Endothelial cell of umbilical vein (primary cell): ENCODE data around the gene SPRN. TPM values are rescaled to one million over a fixed set of nuclear protein-coding genes. Genes with fewer than 3 reads are reported as not detected.

Experiments
- BruUV-seq: library from RNA; stranded (reverse); fragments of 400-500 nt; replicated peaks from 2 replicates; lab custom pipeline; 2021; lab: Mats Ljungman, UMichigan
- CTCF ChIA-PET: fragments of 300-600, 350-600 bp; sonication (Branson Sonifier 250); formaldehyde crosslinking; loops from one replicate; lab custom pipeline; 2021; ENCODE audit warnings: antibody characterized with exemption, inconsistent platforms; lab: Charles Lee
- POLR2A ChIA-PET: fragments of 300-600, 350-600 bp; sonication (Branson Sonifier 250); formaldehyde crosslinking; loops from one replicate; lab custom pipeline; 2021; ENCODE audit warnings: antibody characterized with exemption, inconsistent platforms; lab: Charles Lee
- DNase-seq: peaks from one replicate; pipeline ENCODE4 v3.0.0-alpha.2; 2011; ENCODE audit warnings: low read depth, low spot score
- FAIRE-seq: peaks from 2 replicates; lab custom pipeline; 2011; peaks lifted over from hg19 to GRCh38; lab: Jason Lieb, UNC
- H2AFZ ChIP-seq: 2 replicates; pipeline ENCODE4 v1.6.0; 2012; ENCODE audit warnings: low read depth, low read length, control low read depth, inconsistent platforms
- H3K27ac ChIP-seq: 2 replicates; pipeline ENCODE4 v1.5.1; 2011; ENCODE audit warnings: low read depth, mild to moderate bottlenecking, control low read depth, low read length, moderate library complexity; ENCODE audit not compliant: insufficient read depth
- H3K27me3 ChIP-seq, 2 experiments: 2 replicates each; pipeline versions ENCODE4 v1.6.0 to v1.6.1; 2011; ENCODE audit warnings: low read length in 2 of 2, mixed read lengths in 1 of 2; ENCODE audit not compliant: control insufficient read depth in 2 of 2, insufficient read depth in 2 of 2
- H3K36me3 ChIP-seq, 2 experiments: 2 replicates in 1 of 2; 3 replicates in 1 of 2; pipeline ENCODE4 v1.5.1; 2011; ENCODE audit warnings: low read length in 2 of 2, mild to moderate bottlenecking in 1 of 2, moderate library complexity in 1 of 2; ENCODE audit not compliant: control insufficient read depth in 2 of 2, insufficient read depth in 2 of 2; ENCODE audit errors: extremely low read depth in 1 of 2
- H3K4me1 ChIP-seq: 3 replicates; pipeline ENCODE4 v1.5.1; 2011; ENCODE audit warnings: mild to moderate bottlenecking, low read length; ENCODE audit not compliant: control insufficient read depth, insufficient read depth; ENCODE audit errors: extremely low read depth
- H3K4me2 ChIP-seq: 2 replicates; pipeline ENCODE4 v1.6.1; 2011; ENCODE audit warnings: low read length, control low read depth, mixed read lengths; ENCODE audit not compliant: insufficient read depth
- H3K4me3 ChIP-seq, 3 experiments: fragments of 200-600 bp in 1 of 3; sonication (generic), shearing (Covaris generic) in 1 of 3; replicated peaks in 1 of 3; 2 replicates each; pipeline ENCODE4 v1.5.1; 2011 to 2016; ENCODE audit warnings: control low read depth in 3 of 3, low read length in 3 of 3, mild to moderate bottlenecking in 2 of 3, inconsistent platforms in 1 of 3, low read depth in 1 of 3, moderate library complexity in 1 of 3; ENCODE audit not compliant: insufficient read depth in 1 of 3
- H3K79me2 ChIP-seq: 2 replicates; pipeline ENCODE4 v1.6.0; 2012; ENCODE audit warnings: low read length, inconsistent platforms; ENCODE audit not compliant: control insufficient read depth, insufficient read depth
- H3K9ac ChIP-seq: replicated peaks from 2 replicates; pipeline ENCODE3; 2011; ENCODE audit warnings: low read length, control low read depth; ENCODE audit not compliant: insufficient read depth; ENCODE audit errors: extremely low read depth
- H3K9me1 ChIP-seq: replicated peaks from 3 replicates; pipeline ENCODE4 v1.6.0; 2011; ENCODE audit warnings: mild to moderate bottlenecking, low read length; ENCODE audit not compliant: control insufficient read depth, insufficient read depth; ENCODE audit errors: extremely low read depth
- H3K9me3 ChIP-seq: replicated peaks from 2 replicates; pipeline ENCODE4 v1.5.1; 2012; ENCODE audit warnings: low read length, inconsistent platforms; ENCODE audit not compliant: control insufficient read depth, insufficient read depth
- H4K20me1 ChIP-seq: replicated peaks from 2 replicates; pipeline ENCODE3; 2011; ENCODE audit warnings: mild to moderate bottlenecking, low read length; ENCODE audit not compliant: control insufficient read depth, insufficient read depth; ENCODE audit errors: extremely low read depth
- EZH2 ChIP-seq: IDR thresholded peaks from 2 replicates; pipeline ENCODE4 v1.6.1; 2012; ENCODE audit warnings: borderline replicate concordance, low read depth, mild to moderate bottlenecking, moderate library complexity, low read length, inconsistent platforms; ENCODE audit not compliant: severe bottlenecking
- FOS ChIP-seq: IDR thresholded peaks from 2 replicates; pipeline ENCODE4 v1.6.1; 2011; ENCODE audit warnings: mild to moderate bottlenecking, low read length, moderate library complexity, borderline replicate concordance; ENCODE audit not compliant: insufficient read depth
- GATA2 ChIP-seq: IDR thresholded peaks from 2 replicates; pipeline ENCODE4 v1.7.0; 2011; ENCODE audit warnings: low read depth, mild to moderate bottlenecking, moderate library complexity, mixed read lengths, low read length; ENCODE audit not compliant: insufficient read length, insufficient read depth
- JUN ChIP-seq: IDR thresholded peaks from 2 replicates; pipeline ENCODE4 v1.6.1; 2011; ENCODE audit warnings: borderline replicate concordance, low read depth; ENCODE audit not compliant: insufficient read length, insufficient read depth
- MYC ChIP-seq: IDR thresholded peaks from one replicate; pipeline ENCODE4 v1.6.1; 2011; ENCODE audit warnings: mild to moderate bottlenecking, low read depth, low read length
- POLR2A ChIP-seq: IDR thresholded peaks from 2 replicates; pipeline ENCODE4 v1.6.1; 2012; ENCODE audit warnings: low read depth, mild to moderate bottlenecking, control low read depth, low read length
- POLR2AphosphoS5 ChIP-seq: IDR thresholded peaks from 2 replicates; pipeline ENCODE4 v1.6.1; 2012; ENCODE audit warnings: low read depth, mild to moderate bottlenecking, control low read depth, low read length, moderate library complexity; ENCODE audit not compliant: insufficient read depth
- dilution Hi-C: fragments of 300-500 bp; cut with MboI; formaldehyde crosslinking; loops from one replicate; pipeline ENCODE4 v1.15.0; 2019; ENCODE audit warnings: low sequenced_read_pairs; ENCODE audit not compliant: extremely low pct_ligation_motif_present
- intact Hi-C: fragments of 100-400 bp; cut with micrococcal nuclease; formaldehyde crosslinking; loops from one replicate; pipeline ENCODE4 v1.10.0; 2022
- polyA plus RNA-seq, 4 experiments: library from polyadenylated mRNA; depleted of rRNA in 3 of 4; stranded (reverse) in 3 of 4; unstranded in 1 of 4; fragments of >200 nt; gene quantifications; 2 replicates each; pipeline versions ENCODE4 v1.2.1 to v1.2.3, GENCODE V29; 2011 to 2012; ENCODE audit warnings: missing spikeins in 1 of 4
- total RNA-seq: library from RNA; stranded (reverse); gene quantifications from 2 replicates; pipeline ENCODE4 v1.2.3, GENCODE V29; 2021
- TF ChIP-seq, protein P1 (sequence below): IDR thresholded peaks from 2 replicates; pipeline ENCODE4 v1.6.1; 2011; ENCODE audit not compliant: insufficient read depth, insufficient read length
- TF ChIP-seq, protein P2 (sequence below), 2 donors: IDR thresholded peaks; 1 replicate in 1 of 2; 2 replicates in 1 of 2; pipeline ENCODE4 v1.5.1; 2011; ENCODE audit warnings: low read length in 2 of 2, mild to moderate bottlenecking in 2 of 2, moderate library complexity in 2 of 2, control low read depth in 1 of 2, inconsistent platforms in 1 of 2, low read depth in 1 of 2; ENCODE audit not compliant: insufficient read depth in 1 of 2; ENCODE audit errors: extremely low read depth in 1 of 2

The SPRN gene
- total and polyA plus RNA-seq, 2 donors (not counting 3 experiments of a cell fraction or from before 2014, with no cell fraction given): 0.13 TPM; not detected in 1

DNA sequence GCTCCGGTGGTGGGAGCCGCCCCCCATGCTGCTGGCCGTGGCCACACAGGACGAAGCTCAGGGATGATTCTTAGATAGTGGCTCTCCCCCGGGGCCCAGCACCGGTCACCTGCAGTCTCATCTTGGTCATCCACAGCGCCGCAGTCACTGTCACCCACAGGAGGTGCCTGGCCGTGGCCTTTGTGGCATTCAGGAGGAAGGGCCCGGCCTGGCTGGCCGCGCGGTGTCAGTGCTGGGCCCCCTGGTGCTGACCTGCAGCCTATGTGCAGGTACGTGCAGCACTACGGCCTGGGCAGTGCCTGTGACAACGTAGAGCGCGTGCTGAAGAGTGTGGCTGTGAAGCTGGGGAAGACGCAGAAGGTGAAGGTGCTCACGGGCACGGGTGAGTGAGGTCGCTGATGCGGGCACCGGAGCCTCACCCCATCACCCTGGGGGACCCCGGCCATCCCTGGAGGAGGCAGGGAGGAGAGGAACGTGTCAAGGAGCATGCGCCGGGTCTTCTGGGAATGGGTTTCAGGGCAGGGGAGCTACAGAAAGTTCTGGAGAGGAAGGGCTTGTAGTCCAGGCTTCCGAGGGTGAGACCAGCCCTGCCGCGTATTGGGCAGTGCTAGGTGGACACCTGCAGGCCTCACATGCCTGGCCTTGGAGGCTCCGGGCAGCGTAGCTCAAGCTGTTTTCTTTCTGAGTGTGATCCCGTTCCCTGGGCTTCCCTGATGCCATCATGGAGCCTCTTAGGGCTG lies 5.0 kb downstream of the SPRN start:
- Histone ChIP-seq H3K27ac (no peak overlapping the region), H3K4me1 (no peaks in the 10 kb centered on the region), H2AFZ (no peak overlapping the region), H3K27me3 (peaks cover 8 to 9% of the 10 kb centered on the region in 2 experiments), H3K9ac (no peak overlapping the region), H3K9me1 (no peaks in the 10 kb centered on the region), H3K4me3 (no peak overlapping the region), H3K36me3 (peaks cover 4 to 13% of the 10 kb centered on the region in 2 experiments), H4K20me1 (no peaks in the 10 kb centered on the region), H3K4me2 (no peak overlapping the region), H3K79me2 (peaks cover 3% of the 10 kb centered on the region), H3K9me3 (no peaks in the 10 kb centered on the region)
- dilution Hi-C loops (no loop called here), intact Hi-C loops (no loop called here)
- no peak for TF ChIP-seq GATA2
- TF ChIP-seq JUN: no peak
- no peak for TF ChIP-seq EZH2
- no peak for TF ChIP-seq POLR2A
- TF ChIP-seq, protein P1, sequence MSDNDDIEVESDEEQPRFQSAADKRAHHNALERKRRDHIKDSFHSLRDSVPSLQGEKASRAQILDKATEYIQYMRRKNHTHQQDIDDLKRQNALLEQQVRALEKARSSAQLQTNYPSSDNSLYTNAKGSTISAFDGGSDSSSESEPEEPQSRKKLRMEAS: no peak
- no peak for TF ChIP-seq FOS
- no peak for TF ChIP-seq POLR2AphosphoS5
- TF ChIP-seq, protein P2, sequence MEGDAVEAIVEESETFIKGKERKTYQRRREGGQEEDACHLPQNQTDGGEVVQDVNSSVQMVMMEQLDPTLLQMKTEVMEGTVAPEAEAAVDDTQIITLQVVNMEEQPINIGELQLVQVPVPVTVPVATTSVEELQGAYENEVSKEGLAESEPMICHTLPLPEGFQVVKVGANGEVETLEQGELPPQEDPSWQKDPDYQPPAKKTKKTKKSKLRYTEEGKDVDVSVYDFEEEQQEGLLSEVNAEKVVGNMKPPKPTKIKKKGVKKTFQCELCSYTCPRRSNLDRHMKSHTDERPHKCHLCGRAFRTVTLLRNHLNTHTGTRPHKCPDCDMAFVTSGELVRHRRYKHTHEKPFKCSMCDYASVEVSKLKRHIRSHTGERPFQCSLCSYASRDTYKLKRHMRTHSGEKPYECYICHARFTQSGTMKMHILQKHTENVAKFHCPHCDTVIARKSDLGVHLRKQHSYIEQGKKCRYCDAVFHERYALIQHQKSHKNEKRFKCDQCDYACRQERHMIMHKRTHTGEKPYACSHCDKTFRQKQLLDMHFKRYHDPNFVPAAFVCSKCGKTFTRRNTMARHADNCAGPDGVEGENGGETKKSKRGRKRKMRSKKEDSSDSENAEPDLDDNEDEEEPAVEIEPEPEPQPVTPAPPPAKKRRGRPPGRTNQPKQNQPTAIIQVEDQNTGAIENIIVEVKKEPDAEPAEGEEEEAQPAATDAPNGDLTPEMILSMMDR (IDR thresholded peaks at IDR 0.05; ENCODE audit: extremely low read depth in 1 of 2, insufficient read depth in 1 of 2, low read depth in 1 of 2, low read length in 2 of 2): no peak
- TF ChIP-seq MYC: no peak
- BruUV-seq: no TSS peak
- CTCF ChIA-PET: interaction anchor here (1.2 kb wide), 1 partner anchor 90 kb away, joined by 4 read pairs; no protein-coding TSS in a partner anchor
- no peak for FAIRE-seq
- DNase-seq: no peak
- POLR2A ChIA-PET: no interaction called here
